ENCODE measurements around the gene SLC39A11. TPM values are rescaled to one million over a fixed set of nuclear protein-coding genes. Genes with fewer than 3 reads are reported as not detected.
A peak's percentile ranks its signal among the peaks of the same experiment; 100 is the strongest.

SLC39A11 gene
- total and polyA plus RNA-seq, 2 of the 13 experiments (the other 11 are each of a cell fraction or from before 2014, with no cell fraction given) = 17.2 to 31.5 TPM

GRCh38 chr17:72733619-72734282 is 358.7 kb downstream of the SLC39A11 start (continued):
- TF ChIP-seq ATF2 (CRISPR knock-in tag; IDR thresholded peaks at IDR 0.05) (0 out of 2 replicates have a peak, but pooled peaks have one; percentile 26), ZNF567 (CRISPR knock-in tag; IDR thresholded peaks at IDR 0.05; ENCODE audit: borderline replicate concordance) (no peak), DMAP1 (CRISPR knock-in tag; IDR thresholded peaks at IDR 0.05) (no peak), GLI4 (CRISPR knock-in tag; IDR thresholded peaks at IDR 0.05; ENCODE audit: borderline replicate concordance) (no peak), ZNF776 (CRISPR knock-in tag; IDR thresholded peaks at IDR 0.05) (no peak), ZNF124 (CRISPR knock-in tag; IDR thresholded peaks at IDR 0.05) (no peak), MTF1 (CRISPR knock-in tag; IDR thresholded peaks at IDR 0.05) (no peak), RFXAP (CRISPR knock-in tag; IDR thresholded peaks at IDR 0.05; ENCODE audit: borderline replicate concordance) (no peak), SETDB1 (CRISPR knock-in tag; IDR thresholded peaks at IDR 0.05; ENCODE audit: borderline replicate concordance) (no peak), FOXO1 (CRISPR knock-in tag; IDR thresholded peaks at IDR 0.05) (peak; percentile 34; the same call in 1 of the 2 replicates), SYNCRIP (IDR thresholded peaks at IDR 0.05; ENCODE audit: insufficient read depth, low read depth, low read length) (no peak), ZNF121 (CRISPR knock-in tag; IDR thresholded peaks at IDR 0.05) (no peak), ZNF83 (CRISPR knock-in tag; IDR thresholded peaks at IDR 0.05; ENCODE audit: borderline replicate concordance) (no peak), SALL1 (CRISPR knock-in tag; IDR thresholded peaks at IDR 0.05) (peak; percentile 78), ZNF10 (CRISPR knock-in tag; IDR thresholded peaks at IDR 0.05; ENCODE audit: borderline replicate concordance, low read depth) (no peak), ARNTL (CRISPR knock-in tag; IDR thresholded peaks at IDR 0.05) (no peak), ZNF557 (CRISPR knock-in tag; IDR thresholded peaks at IDR 0.05) (no peak), IKZF5 (CRISPR knock-in tag; IDR thresholded peaks at IDR 0.05) (0 out of 2 replicates have a peak, but pooled peaks have one; percentile 30)

All from HepG2 (cell line).